ENCODE measurements around the gene NPAS1.

Gene NPAS1

DNA sequence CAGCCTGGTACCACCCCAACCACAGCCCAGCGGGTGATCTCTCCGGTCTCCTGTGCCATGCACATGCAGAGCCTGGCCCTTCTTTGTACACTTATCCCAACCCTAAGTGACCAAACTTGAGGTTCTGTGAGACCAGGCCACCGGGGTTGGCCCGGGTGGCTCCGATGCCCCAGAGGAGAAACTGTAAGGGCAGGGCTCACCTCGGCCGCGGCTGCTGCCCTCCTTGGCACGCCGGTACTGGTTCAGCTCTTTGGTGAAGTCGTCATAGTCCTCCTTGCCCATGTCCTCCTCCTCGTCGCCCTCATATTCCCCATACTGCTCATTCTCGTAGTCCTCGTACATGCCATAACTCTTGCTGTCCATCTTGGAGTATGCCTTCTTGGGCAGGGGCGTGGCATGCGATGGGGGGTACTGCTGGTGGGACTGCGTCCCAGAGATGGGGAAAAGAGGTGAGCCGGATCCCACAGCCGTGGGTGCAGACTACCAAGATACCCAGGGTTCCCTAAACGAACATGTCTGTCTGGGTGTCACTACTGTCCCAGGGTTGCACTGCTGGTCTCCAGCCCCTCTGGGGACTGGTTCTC lies 70.2 kb downstream of the NPAS1 start:
- Histone ChIP-seq H3K9me3 (ENCODE audit: insufficient read depth, low read length) (no peaks in the 10 kb centered on the region), H2AFZ (ENCODE audit: low read depth, low read length) (no peak overlapping the region), H3K9ac (ENCODE audit: low read length) (no peak overlapping the region), H3K27ac (ENCODE audit: low read length) (no peak overlapping the region), H3K4me3 (ENCODE audit: low read length) (no peak overlapping the region), H3K27me3 (ENCODE audit: low read depth, low read length) (no peaks in the 10 kb centered on the region), H3K4me2 (ENCODE audit: low read length) (no peak overlapping the region), H3K79me2 (ENCODE audit: low read length) (peaks cover 36% of the 10 kb centered on the region), H3K36me3 (replicated peaks; ENCODE audit: low read depth, low read length) (peaks cover 65% of the 10 kb centered on the region), H4K20me1 (ENCODE audit: insufficient read depth, low read length) (peaks cover 14% of the 10 kb centered on the region), H3K4me1 (ENCODE audit: low read length) (no peaks in the 10 kb centered on the region)
- TF ChIP-seq, protein P1, sequence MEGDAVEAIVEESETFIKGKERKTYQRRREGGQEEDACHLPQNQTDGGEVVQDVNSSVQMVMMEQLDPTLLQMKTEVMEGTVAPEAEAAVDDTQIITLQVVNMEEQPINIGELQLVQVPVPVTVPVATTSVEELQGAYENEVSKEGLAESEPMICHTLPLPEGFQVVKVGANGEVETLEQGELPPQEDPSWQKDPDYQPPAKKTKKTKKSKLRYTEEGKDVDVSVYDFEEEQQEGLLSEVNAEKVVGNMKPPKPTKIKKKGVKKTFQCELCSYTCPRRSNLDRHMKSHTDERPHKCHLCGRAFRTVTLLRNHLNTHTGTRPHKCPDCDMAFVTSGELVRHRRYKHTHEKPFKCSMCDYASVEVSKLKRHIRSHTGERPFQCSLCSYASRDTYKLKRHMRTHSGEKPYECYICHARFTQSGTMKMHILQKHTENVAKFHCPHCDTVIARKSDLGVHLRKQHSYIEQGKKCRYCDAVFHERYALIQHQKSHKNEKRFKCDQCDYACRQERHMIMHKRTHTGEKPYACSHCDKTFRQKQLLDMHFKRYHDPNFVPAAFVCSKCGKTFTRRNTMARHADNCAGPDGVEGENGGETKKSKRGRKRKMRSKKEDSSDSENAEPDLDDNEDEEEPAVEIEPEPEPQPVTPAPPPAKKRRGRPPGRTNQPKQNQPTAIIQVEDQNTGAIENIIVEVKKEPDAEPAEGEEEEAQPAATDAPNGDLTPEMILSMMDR (IDR thresholded peaks at IDR 0.05; ENCODE audit: low read depth, low read length) = no peak
- no peak for TF ChIP-seq EZH2phosphoT487 (IDR thresholded peaks at IDR 0.05; ENCODE audit: low read depth)

DNA sequence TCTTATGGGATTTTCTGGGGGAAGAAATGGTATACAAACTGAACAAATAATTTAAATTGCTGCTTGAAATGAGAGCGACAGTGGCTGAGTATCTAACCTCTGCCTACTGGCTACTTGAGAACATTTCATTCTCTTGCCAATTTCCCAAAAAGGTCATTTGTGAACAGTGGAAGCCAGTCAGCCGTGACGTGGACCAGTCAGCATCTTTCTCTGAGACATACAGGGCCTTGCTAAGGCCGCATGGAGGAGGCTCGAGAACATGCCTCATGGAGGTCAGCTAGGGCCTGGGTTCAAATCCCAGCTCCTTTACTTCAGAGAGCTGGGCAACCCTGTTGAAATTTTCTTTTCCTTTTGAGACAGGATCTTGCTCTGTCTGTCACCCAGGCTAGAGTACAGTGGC lies 73.6 kb downstream of the NPAS1 start:
- peaks cover 66% of the 10 kb centered on the region for H3K36me3 ChIP-seq (replicated peaks; ENCODE audit: low read depth, low read length)
- peaks cover 70% of the 10 kb centered on the region for H3K79me2 ChIP-seq (ENCODE audit: low read length)

DNA sequence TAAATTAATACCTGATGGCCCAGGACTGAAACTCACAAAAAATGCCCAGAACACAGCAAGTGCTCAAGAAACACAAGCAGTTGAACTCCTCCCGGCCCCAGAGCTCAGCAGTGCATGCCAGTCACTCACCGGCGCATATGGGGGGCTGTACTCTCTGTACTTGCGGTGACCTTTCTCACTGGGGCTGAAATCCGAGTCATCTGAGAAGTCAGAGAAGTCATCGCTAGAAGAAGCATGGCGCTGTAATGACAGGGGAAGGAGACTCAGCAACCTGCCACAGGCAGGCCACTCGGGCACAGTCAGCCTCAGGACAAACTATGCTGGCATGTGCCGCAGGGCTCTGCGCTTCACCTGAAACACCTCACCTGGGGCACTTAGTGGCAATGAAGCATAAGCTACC lies 74.2 kb downstream of the NPAS1 start:
- Histone ChIP-seq H3K4me3 (ENCODE audit: low read length) (no peak overlapping the region), H2AFZ (ENCODE audit: low read depth, low read length) (no peak overlapping the region), H3K9me3 (ENCODE audit: insufficient read depth, low read length) (no peaks in the 10 kb centered on the region), H3K27me3 (ENCODE audit: low read depth, low read length) (no peaks in the 10 kb centered on the region), H3K4me1 (ENCODE audit: low read length) (no peaks in the 10 kb centered on the region), H4K20me1 (ENCODE audit: insufficient read depth, low read length) (peaks cover 49% of the 10 kb centered on the region), H3K27ac (ENCODE audit: low read length) (no peak overlapping the region), H3K9ac (ENCODE audit: low read length) (no peak overlapping the region), H3K79me2 (ENCODE audit: low read length) (peaks cover 76% of the 10 kb centered on the region), H3K36me3 (replicated peaks; ENCODE audit: low read depth, low read length) (peaks cover 66% of the 10 kb centered on the region), H3K4me2 (ENCODE audit: low read length) (no peak overlapping the region)
- no peak for TF ChIP-seq EZH2phosphoT487 (IDR thresholded peaks at IDR 0.05; ENCODE audit: low read depth)
- TF ChIP-seq, protein P1 (IDR thresholded peaks at IDR 0.05; ENCODE audit: low read depth, low read length) = no peak

More for the DNA sequence above, 73.6 kb downstream of the NPAS1 start:
- H3K4me1 ChIP-seq (ENCODE audit: low read length) = no peaks in the 10 kb centered on the region
- TF ChIP-seq, protein P1 (IDR thresholded peaks at IDR 0.05; ENCODE audit: low read depth, low read length) = no peak
- no peak for TF ChIP-seq EZH2phosphoT487 (IDR thresholded peaks at IDR 0.05; ENCODE audit: low read depth)
- no peak overlapping the region for H2AFZ ChIP-seq (ENCODE audit: low read depth, low read length)
- H3K27me3 ChIP-seq (ENCODE audit: low read depth, low read length) = no peaks in the 10 kb centered on the region
- peaks cover 45% of the 10 kb centered on the region for H4K20me1 ChIP-seq (ENCODE audit: insufficient read depth, low read length)
- no peak overlapping the region for H3K27ac ChIP-seq (ENCODE audit: low read length)
- no peak overlapping the region for H3K4me2 ChIP-seq (ENCODE audit: low read length)
- H3K4me3 ChIP-seq (ENCODE audit: low read length) = no peak overlapping the region
- H3K9me3 ChIP-seq (ENCODE audit: insufficient read depth, low read length) = no peaks in the 10 kb centered on the region
- H3K9ac ChIP-seq (ENCODE audit: low read length) = no peak overlapping the region

DNA sequence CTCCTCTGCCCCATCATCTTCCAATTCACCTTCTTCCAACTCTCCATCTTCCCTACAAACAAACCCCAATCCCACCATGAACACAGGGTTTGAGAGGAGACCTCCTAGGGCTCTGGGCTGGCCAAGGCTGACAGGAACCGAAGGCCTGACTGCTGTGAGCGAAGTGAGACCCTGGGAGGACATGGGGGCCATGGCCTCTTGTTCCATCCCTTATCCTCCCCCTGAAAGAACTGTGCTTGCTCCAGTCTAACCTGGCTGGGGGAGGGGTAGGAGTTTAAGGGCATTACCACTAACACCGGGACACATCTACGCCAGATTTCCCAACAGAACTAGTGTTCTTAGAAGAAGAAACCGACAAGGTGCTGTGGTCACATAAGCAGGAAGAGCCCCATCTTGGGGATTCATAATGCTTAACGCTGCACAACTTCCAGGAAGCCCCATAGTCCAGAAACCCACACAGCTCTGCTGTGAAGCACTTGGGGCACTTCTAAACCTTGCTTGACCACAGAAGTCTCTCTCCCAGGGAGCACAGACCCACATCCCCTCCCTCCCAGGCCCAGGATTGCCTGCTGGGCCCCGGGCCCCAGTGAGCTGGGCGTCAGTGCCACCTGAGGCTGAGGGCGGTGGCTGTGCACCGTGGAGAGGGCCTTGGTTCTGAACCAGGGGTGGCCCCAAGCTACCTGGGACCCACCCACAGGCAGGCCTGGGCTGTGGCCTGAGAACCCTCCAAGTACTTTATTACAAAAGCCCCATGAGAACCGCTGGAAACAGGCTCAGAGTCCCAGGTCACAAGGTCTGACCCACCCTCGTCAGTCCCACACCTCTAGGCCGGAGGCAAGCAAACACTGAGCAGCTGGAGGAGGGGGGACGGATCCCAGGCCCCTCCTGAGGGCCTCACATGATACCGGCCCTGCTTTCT lies 75.2 kb downstream of the NPAS1 start:
- peaks cover 56% of the 10 kb centered on the region for H4K20me1 ChIP-seq (ENCODE audit: insufficient read depth, low read length)
- H3K9me3 ChIP-seq (ENCODE audit: insufficient read depth, low read length) = no peaks in the 10 kb centered on the region
- no peaks in the 10 kb centered on the region for H3K4me1 ChIP-seq (ENCODE audit: low read length)
- peaks cover 60% of the 10 kb centered on the region for H3K36me3 ChIP-seq (replicated peaks; ENCODE audit: low read depth, low read length)
- no peaks in the 10 kb centered on the region for H3K27me3 ChIP-seq (ENCODE audit: low read depth, low read length)
- H2AFZ ChIP-seq (ENCODE audit: low read depth, low read length) = no peak overlapping the region
- H3K9ac ChIP-seq (ENCODE audit: low read length) = no peak overlapping the region
- H3K27ac ChIP-seq (ENCODE audit: low read length) = no peak overlapping the region
- H3K4me3 ChIP-seq (ENCODE audit: low read length) = no peak overlapping the region
- no peak overlapping the region for H3K4me2 ChIP-seq (ENCODE audit: low read length)
- no peak for TF ChIP-seq EZH2phosphoT487 (IDR thresholded peaks at IDR 0.05; ENCODE audit: low read depth)
- TF ChIP-seq, protein P1 (IDR thresholded peaks at IDR 0.05; ENCODE audit: low read depth, low read length) = no peak
- H3K79me2 ChIP-seq (ENCODE audit: low read length) = peaks cover 81% of the 10 kb centered on the region

Measured in OCI-LY3 (cell line).